Measurements from ENCODE around the gene ZNFX1. TPM values are rescaled to one million over a fixed set of nuclear protein-coding genes. Genes with fewer than 3 reads are reported as not detected.

Gene ZNFX1
- total and polyA plus RNA-seq, 2 experiments from 2014 or later, result 47.3 to 50.7 TPM

GRCh38 chr20:49278818-49279676, 1.2 kb upstream of the ZNFX1 start:
- Histone ChIP-seq H4K20me1 (ENCODE audit: insufficient read depth) (peaks cover 42% of the 10 kb centered on the region), H3K4me2 (ENCODE audit: unreplicated experiment) (peak overlapping the region; percentile 88), H3K4me1 (ENCODE audit: insufficient read depth) (peaks cover 43% of the 10 kb centered on the region), H3K9ac (peak overlapping the region; percentile 98), H3K9me3 (ENCODE audit: low read depth) (no peaks in the 10 kb centered on the region), H3K4me3 (peak overlapping the region; percentile 96), H3K36me3 (ENCODE audit: low read depth) (peaks cover 50% of the 10 kb centered on the region), H3K27ac (peak overlapping the region; percentile 87), H3F3A (ENCODE audit: insufficient read depth) (peaks cover 60% of the 10 kb centered on the region), H3K9me2 (ENCODE audit: insufficient read depth) (no peaks in the 10 kb centered on the region), H3K27me3 (replicated peaks; ENCODE audit: insufficient read depth) (no peaks in the 10 kb centered on the region), H3K79me2 (ENCODE audit: insufficient read depth) (peaks cover 92% of the 10 kb centered on the region), H2AFZ (no peak overlapping the region)
- TF ChIP-seq EZH2phosphoT487 (IDR thresholded peaks at IDR 0.05; ENCODE audit: insufficient read depth, low read depth), result 0 out of 2 replicates have a peak, but pooled peaks have one; percentile 15
- no peak for TF ChIP-seq EZH2 (IDR thresholded peaks at IDR 0.05; ENCODE audit: insufficient read depth, poor library complexity, severe bottlenecking)
- in situ Hi-C loops (cut with MboI), result no loop called here
- WGBS, 2 experiments (ENCODE audit: low coverage in 1 of 2, low lambda C conversion rate in 2 of 2, missing lambda C conversion rate in 2 of 2), result 6 to 8% methylated on average over 33 of the region's 33 CpGs
- DNase-seq, result peak; percentile 69

GRCh38 chr20:49277786-49278035, 146 bp downstream of the ZNFX1 start:
- WGBS, 2 experiments (ENCODE audit: low coverage in 1 of 2, low lambda C conversion rate in 2 of 2, missing lambda C conversion rate in 2 of 2), result 3% methylated on average over 14 of the region's 22 CpGs; no CpG with 5 or more reads in 1 of the 2 experiments
- no peak for TF ChIP-seq EZH2phosphoT487 (IDR thresholded peaks at IDR 0.05; ENCODE audit: insufficient read depth, low read depth)
- no peak for TF ChIP-seq EZH2 (IDR thresholded peaks at IDR 0.05; ENCODE audit: insufficient read depth, poor library complexity, severe bottlenecking)
- H3K9me3 ChIP-seq (ENCODE audit: low read depth), result no peaks in the 10 kb centered on the region
- H3F3A ChIP-seq (ENCODE audit: insufficient read depth), result peaks cover 48% of the 10 kb centered on the region
- in situ Hi-C loops (cut with MboI), result no loop called here
- H4K20me1 ChIP-seq (ENCODE audit: insufficient read depth), result peaks cover 29% of the 10 kb centered on the region
- H3K4me2 ChIP-seq (ENCODE audit: unreplicated experiment), result peak overlapping the region; percentile 98
- DNase-seq, result no peak
- no peaks in the 10 kb centered on the region for H3K27me3 ChIP-seq (replicated peaks; ENCODE audit: insufficient read depth)
- H3K79me2 ChIP-seq (ENCODE audit: insufficient read depth), result peaks cover 92% of the 10 kb centered on the region
- peaks cover 32% of the 10 kb centered on the region for H3K4me1 ChIP-seq (ENCODE audit: insufficient read depth)
- H3K4me3 ChIP-seq, result peak overlapping the region; percentile 96
- H3K36me3 ChIP-seq (ENCODE audit: low read depth), result peaks cover 50% of the 10 kb centered on the region
- peak overlapping the region; percentile 33; the same call in 1 of the 2 replicates for H2AFZ ChIP-seq
- peak overlapping the region; percentile 87 for H3K27ac ChIP-seq
- peak overlapping the region; percentile 98 for H3K9ac ChIP-seq
- no peaks in the 10 kb centered on the region for H3K9me2 ChIP-seq (ENCODE audit: insufficient read depth)

GRCh38 chr20:49276961-49277785, 684 bp downstream of the ZNFX1 start:
- peak overlapping the region; percentile 33; the same call in 1 of the 2 replicates for H2AFZ ChIP-seq
- no peak for TF ChIP-seq EZH2phosphoT487 (IDR thresholded peaks at IDR 0.05; ENCODE audit: insufficient read depth, low read depth)
- TF ChIP-seq EZH2 (IDR thresholded peaks at IDR 0.05; ENCODE audit: insufficient read depth, poor library complexity, severe bottlenecking), result no peak
- 2 to 3% methylated on average over 14 to 31 of the region's 31 CpGs for WGBS, 2 experiments (ENCODE audit: low coverage in 1 of 2, low lambda C conversion rate in 2 of 2, missing lambda C conversion rate in 2 of 2)

GRCh38 chr20:49276161-49276960, 1.5 kb downstream of the ZNFX1 start:
- Histone ChIP-seq H2AFZ (no peak overlapping the region), H4K20me1 (ENCODE audit: insufficient read depth) (peaks cover 15% of the 10 kb centered on the region), H3K9me3 (ENCODE audit: low read depth) (no peaks in the 10 kb centered on the region), H3K27ac (peak overlapping the region; percentile 87), H3K4me2 (ENCODE audit: unreplicated experiment) (peak overlapping the region; percentile 98), H3K9me2 (ENCODE audit: insufficient read depth) (no peaks in the 10 kb centered on the region), H3F3A (ENCODE audit: insufficient read depth) (peaks cover 43% of the 10 kb centered on the region), H3K4me3 (peak overlapping the region; percentile 96), H3K36me3 (ENCODE audit: low read depth) (peaks cover 41% of the 10 kb centered on the region), H3K4me1 (ENCODE audit: insufficient read depth) (peaks cover 20% of the 10 kb centered on the region), H3K9ac (peak overlapping the region; percentile 98), H3K79me2 (ENCODE audit: insufficient read depth) (peaks cover 92% of the 10 kb centered on the region), H3K27me3 (replicated peaks; ENCODE audit: insufficient read depth) (no peaks in the 10 kb centered on the region)
- TF ChIP-seq EZH2 (IDR thresholded peaks at IDR 0.05; ENCODE audit: insufficient read depth, poor library complexity, severe bottlenecking), result no peak
- WGBS, 2 experiments (ENCODE audit: low coverage in 1 of 2, low lambda C conversion rate in 2 of 2, missing lambda C conversion rate in 2 of 2), result 0 to 1% methylated on average over 3 of the region's 3 CpGs
- in situ Hi-C loops (cut with MboI), result no loop called here
- DNase-seq, result peak; percentile 88

More at GRCh38 chr20:49276961-49277785, 684 bp downstream of the ZNFX1 start:
- H3K9me3 ChIP-seq (ENCODE audit: low read depth), result no peaks in the 10 kb centered on the region
- peaks cover 27% of the 10 kb centered on the region for H3K4me1 ChIP-seq (ENCODE audit: insufficient read depth)
- H3K9ac ChIP-seq, result peak overlapping the region; percentile 98
- peaks cover 92% of the 10 kb centered on the region for H3K79me2 ChIP-seq (ENCODE audit: insufficient read depth)
- no peaks in the 10 kb centered on the region for H3K9me2 ChIP-seq (ENCODE audit: insufficient read depth)
- peak overlapping the region; percentile 96 for H3K4me3 ChIP-seq
- no peaks in the 10 kb centered on the region for H3K27me3 ChIP-seq (replicated peaks; ENCODE audit: insufficient read depth)
- peak overlapping the region; percentile 98 for H3K4me2 ChIP-seq (ENCODE audit: unreplicated experiment)
- in situ Hi-C loops (cut with MboI), result no loop called here
- DNase-seq, result peak; percentile 66
- H4K20me1 ChIP-seq (ENCODE audit: insufficient read depth), result peaks cover 23% of the 10 kb centered on the region
- H3F3A ChIP-seq (ENCODE audit: insufficient read depth), result peaks cover 46% of the 10 kb centered on the region
- peak overlapping the region; percentile 87 for H3K27ac ChIP-seq
- peaks cover 49% of the 10 kb centered on the region for H3K36me3 ChIP-seq (ENCODE audit: low read depth)

All from GM23248 (cell line).